ENCODE measurements around the gene CTNNA3. TPM values are rescaled to one million over a fixed set of nuclear protein-coding genes. Genes with fewer than 3 reads are reported as not detected.

CTNNA3 gene
- polyA plus RNA-seq, 1 donor from 2014 or later, result 0.14 TPM

DNA sequence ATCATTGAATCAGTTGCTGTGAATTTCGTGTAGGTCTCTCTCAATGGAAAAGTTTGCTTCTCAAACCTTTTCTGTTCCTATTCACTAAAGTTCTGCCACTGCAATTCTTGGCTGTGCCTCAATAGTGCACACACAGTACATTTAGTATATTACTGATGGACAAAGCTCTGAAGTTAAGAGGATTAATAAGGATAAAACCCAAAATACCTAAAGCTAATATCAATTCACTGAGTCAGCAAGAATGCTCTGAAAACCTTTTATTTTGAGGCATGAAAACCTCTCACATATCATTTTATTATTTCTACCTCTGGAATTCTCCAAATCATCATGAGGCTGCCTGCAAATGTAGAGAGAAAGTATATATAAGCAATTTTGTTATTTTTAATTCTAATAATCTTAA lies 1403.5 kb downstream of the CTNNA3 start:
- TF ChIP-seq EP300 (conservative IDR thresholded peaks at IDR 0.05; ENCODE audit: poor library complexity, severe bottlenecking) (no peak), SMC3 (conservative IDR thresholded peaks at IDR 0.05; ENCODE audit: poor library complexity) (no peak), POLR2AphosphoS5 (IDR thresholded peaks at IDR 0.05) (no peak), RAD21 (conservative IDR thresholded peaks at IDR 0.05) (no peak), MXI1 (conservative IDR thresholded peaks at IDR 0.05; ENCODE audit: poor library complexity, severe bottlenecking) (no peak), TAF1 (IDR thresholded peaks at IDR 0.05; ENCODE audit: low read depth) (no peak)
- TF ChIP-seq, protein P1, sequence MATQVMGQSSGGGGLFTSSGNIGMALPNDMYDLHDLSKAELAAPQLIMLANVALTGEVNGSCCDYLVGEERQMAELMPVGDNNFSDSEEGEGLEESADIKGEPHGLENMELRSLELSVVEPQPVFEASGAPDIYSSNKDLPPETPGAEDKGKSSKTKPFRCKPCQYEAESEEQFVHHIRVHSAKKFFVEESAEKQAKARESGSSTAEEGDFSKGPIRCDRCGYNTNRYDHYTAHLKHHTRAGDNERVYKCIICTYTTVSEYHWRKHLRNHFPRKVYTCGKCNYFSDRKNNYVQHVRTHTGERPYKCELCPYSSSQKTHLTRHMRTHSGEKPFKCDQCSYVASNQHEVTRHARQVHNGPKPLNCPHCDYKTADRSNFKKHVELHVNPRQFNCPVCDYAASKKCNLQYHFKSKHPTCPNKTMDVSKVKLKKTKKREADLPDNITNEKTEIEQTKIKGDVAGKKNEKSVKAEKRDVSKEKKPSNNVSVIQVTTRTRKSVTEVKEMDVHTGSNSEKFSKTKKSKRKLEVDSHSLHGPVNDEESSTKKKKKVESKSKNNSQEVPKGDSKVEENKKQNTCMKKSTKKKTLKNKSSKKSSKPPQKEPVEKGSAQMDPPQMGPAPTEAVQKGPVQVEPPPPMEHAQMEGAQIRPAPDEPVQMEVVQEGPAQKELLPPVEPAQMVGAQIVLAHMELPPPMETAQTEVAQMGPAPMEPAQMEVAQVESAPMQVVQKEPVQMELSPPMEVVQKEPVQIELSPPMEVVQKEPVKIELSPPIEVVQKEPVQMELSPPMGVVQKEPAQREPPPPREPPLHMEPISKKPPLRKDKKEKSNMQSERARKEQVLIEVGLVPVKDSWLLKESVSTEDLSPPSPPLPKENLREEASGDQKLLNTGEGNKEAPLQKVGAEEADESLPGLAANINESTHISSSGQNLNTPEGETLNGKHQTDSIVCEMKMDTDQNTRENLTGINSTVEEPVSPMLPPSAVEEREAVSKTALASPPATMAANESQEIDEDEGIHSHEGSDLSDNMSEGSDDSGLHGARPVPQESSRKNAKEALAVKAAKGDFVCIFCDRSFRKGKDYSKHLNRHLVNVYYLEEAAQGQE (IDR thresholded peaks at IDR 0.05; ENCODE audit: borderline replicate concordance), result no peak
- H3K27ac ChIP-seq (ENCODE audit: low read length), result no peak overlapping the region
- no peaks in the 10 kb centered on the region for H3K27me3 ChIP-seq (ENCODE audit: insufficient read depth, low read depth, low read length)
- H3K79me2 ChIP-seq (replicated peaks; ENCODE audit: insufficient read depth, low read length), result no peaks in the 10 kb centered on the region
- no peak overlapping the region for H2AFZ ChIP-seq (ENCODE audit: low read depth, low read length)
- H3K36me3 ChIP-seq (ENCODE audit: insufficient read depth, low read length), result no peaks in the 10 kb centered on the region
- H3K4me2 ChIP-seq (ENCODE audit: low read length), result no peak overlapping the region
- no peaks in the 10 kb centered on the region for H3K9me3 ChIP-seq (ENCODE audit: low read length)
- H3K9ac ChIP-seq (ENCODE audit: low read length), result no peak overlapping the region
- no peaks in the 10 kb centered on the region for H4K20me1 ChIP-seq (ENCODE audit: insufficient read depth)
- H3K9me2 ChIP-seq (ENCODE audit: insufficient read depth, low read length), result no peaks in the 10 kb centered on the region
- no peak overlapping the region for H3K4me3 ChIP-seq (ENCODE audit: low read length)
- H3F3A ChIP-seq (ENCODE audit: insufficient read depth, low read length, poor library complexity, severe bottlenecking), result peaks cover 5% of the 10 kb centered on the region

DNA sequence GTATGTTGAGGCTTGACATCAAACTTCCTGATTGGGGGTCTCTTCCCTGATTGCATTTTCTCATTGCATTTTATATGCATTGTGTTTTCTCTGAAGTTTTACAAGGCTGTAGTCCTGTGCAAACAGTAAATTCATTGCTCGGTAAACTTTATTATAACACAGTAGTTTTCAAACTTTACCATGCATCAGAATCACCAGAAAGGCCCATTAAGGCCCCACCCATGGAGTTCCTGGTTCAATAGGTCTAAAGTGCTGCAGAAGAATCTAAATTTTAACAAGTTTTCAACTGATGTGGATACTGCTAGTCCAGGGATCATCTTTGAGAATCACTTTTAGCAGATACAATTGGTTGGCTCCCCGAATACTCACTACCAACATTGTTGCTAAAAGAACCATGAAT lies 1404.9 kb downstream of the CTNNA3 start:
- H3K9me2 ChIP-seq (ENCODE audit: insufficient read depth, low read length), result no peaks in the 10 kb centered on the region
- no peaks in the 10 kb centered on the region for H3K79me2 ChIP-seq (replicated peaks; ENCODE audit: insufficient read depth, low read length)
- no peak overlapping the region for H3K4me2 ChIP-seq (ENCODE audit: low read length)
- H3K4me3 ChIP-seq (ENCODE audit: low read length), result no peak overlapping the region
- H2AFZ ChIP-seq (ENCODE audit: low read depth, low read length), result no peak overlapping the region
- no peaks in the 10 kb centered on the region for H4K20me1 ChIP-seq (ENCODE audit: insufficient read depth)
- H3K9ac ChIP-seq (ENCODE audit: low read length), result no peak overlapping the region
- no peaks in the 10 kb centered on the region for H3K9me3 ChIP-seq (ENCODE audit: low read length)
- no peak overlapping the region for H3K27ac ChIP-seq (ENCODE audit: low read length)
- H3F3A ChIP-seq (ENCODE audit: insufficient read depth, low read length, poor library complexity, severe bottlenecking), result peaks cover 5% of the 10 kb centered on the region
- H3K27me3 ChIP-seq (ENCODE audit: insufficient read depth, low read depth, low read length), result no peaks in the 10 kb centered on the region
- no peaks in the 10 kb centered on the region for H3K36me3 ChIP-seq (ENCODE audit: insufficient read depth, low read length)
- TF ChIP-seq SMC3 (conservative IDR thresholded peaks at IDR 0.05; ENCODE audit: poor library complexity) (no peak), POLR2AphosphoS5 (IDR thresholded peaks at IDR 0.05) (no peak), EP300 (conservative IDR thresholded peaks at IDR 0.05; ENCODE audit: poor library complexity, severe bottlenecking) (no peak)

DNA sequence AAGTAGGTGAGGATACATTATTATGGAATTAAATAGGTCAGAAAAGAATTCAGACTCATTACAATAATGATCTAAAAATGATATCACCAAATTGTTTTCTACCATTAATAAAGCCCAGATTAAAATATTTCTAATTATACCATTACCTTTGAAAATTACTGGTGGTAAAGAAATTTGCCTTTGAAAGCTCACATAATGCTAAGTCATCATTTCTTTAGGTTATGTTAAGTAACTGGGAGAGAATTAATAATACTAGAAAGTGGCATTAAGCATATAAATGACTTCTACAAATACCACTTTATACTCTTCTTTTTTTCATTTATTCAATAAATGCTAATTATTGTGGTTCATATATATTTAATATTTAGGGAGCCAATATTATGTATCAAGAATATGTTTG lies 1411.4 kb downstream of the CTNNA3 start:
- H3K27ac ChIP-seq (ENCODE audit: low read length), result no peak overlapping the region

More for the DNA sequence above, 1411.4 kb downstream of the CTNNA3 start:
- H2AFZ ChIP-seq (ENCODE audit: low read depth, low read length), result no peak overlapping the region
- no peaks in the 10 kb centered on the region for H3K36me3 ChIP-seq (ENCODE audit: insufficient read depth, low read length)
- TF ChIP-seq, protein P2, sequence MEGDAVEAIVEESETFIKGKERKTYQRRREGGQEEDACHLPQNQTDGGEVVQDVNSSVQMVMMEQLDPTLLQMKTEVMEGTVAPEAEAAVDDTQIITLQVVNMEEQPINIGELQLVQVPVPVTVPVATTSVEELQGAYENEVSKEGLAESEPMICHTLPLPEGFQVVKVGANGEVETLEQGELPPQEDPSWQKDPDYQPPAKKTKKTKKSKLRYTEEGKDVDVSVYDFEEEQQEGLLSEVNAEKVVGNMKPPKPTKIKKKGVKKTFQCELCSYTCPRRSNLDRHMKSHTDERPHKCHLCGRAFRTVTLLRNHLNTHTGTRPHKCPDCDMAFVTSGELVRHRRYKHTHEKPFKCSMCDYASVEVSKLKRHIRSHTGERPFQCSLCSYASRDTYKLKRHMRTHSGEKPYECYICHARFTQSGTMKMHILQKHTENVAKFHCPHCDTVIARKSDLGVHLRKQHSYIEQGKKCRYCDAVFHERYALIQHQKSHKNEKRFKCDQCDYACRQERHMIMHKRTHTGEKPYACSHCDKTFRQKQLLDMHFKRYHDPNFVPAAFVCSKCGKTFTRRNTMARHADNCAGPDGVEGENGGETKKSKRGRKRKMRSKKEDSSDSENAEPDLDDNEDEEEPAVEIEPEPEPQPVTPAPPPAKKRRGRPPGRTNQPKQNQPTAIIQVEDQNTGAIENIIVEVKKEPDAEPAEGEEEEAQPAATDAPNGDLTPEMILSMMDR (IDR thresholded peaks at IDR 0.05; ENCODE audit: poor library complexity, severe bottlenecking), result no peak
- TF ChIP-seq SMC3 (conservative IDR thresholded peaks at IDR 0.05; ENCODE audit: poor library complexity) (no peak), TAF1 (IDR thresholded peaks at IDR 0.05; ENCODE audit: low read depth) (no peak), POLR2AphosphoS5 (IDR thresholded peaks at IDR 0.05) (no peak), RAD21 (conservative IDR thresholded peaks at IDR 0.05) (no peak)
- no peak overlapping the region for H3K4me3 ChIP-seq (ENCODE audit: low read length)
- H3F3A ChIP-seq (ENCODE audit: insufficient read depth, low read length, poor library complexity, severe bottlenecking), result no peaks in the 10 kb centered on the region
- no peaks in the 10 kb centered on the region for H3K27me3 ChIP-seq (ENCODE audit: insufficient read depth, low read depth, low read length)
- no peaks in the 10 kb centered on the region for H3K79me2 ChIP-seq (replicated peaks; ENCODE audit: insufficient read depth, low read length)
- no peaks in the 10 kb centered on the region for H3K9me2 ChIP-seq (ENCODE audit: insufficient read depth, low read length)
- no peaks in the 10 kb centered on the region for H4K20me1 ChIP-seq (ENCODE audit: insufficient read depth)
- no peak overlapping the region for H3K4me2 ChIP-seq (ENCODE audit: low read length)
- no peaks in the 10 kb centered on the region for H3K9me3 ChIP-seq (ENCODE audit: low read length)
- H3K9ac ChIP-seq (ENCODE audit: low read length), result no peak overlapping the region
